Immature natural killer cell (primary cell): ENCODE measurements around the gene PDE8B. TPM values are rescaled to one million over a fixed set of nuclear protein-coding genes. Genes with fewer than 3 reads are reported as not detected.

Experiments used
- DNase-seq, 3 donors: peaks; one replicate each; pipeline ENCODE4 v3.0.0; 2022; ENCODE audit warnings: mixed read lengths in 1 of 3
- H3K27ac Mint-ChIP-seq, 6 donors: one replicate each; pipeline ENCODE4 v1.8.0; 2020; ENCODE audit warnings: mixed read lengths in 6 of 6, mild to moderate bottlenecking in 5 of 6, inconsistent platforms in 4 of 6, moderate library complexity in 3 of 6
- H3K27me3 Mint-ChIP-seq, 3 donors: one replicate each; pipeline ENCODE4 v1.8.0; 2020 to 2021; ENCODE audit warnings: low read depth in 3 of 3, mild to moderate bottlenecking in 3 of 3, mixed read lengths in 3 of 3, moderate library complexity in 3 of 3, inconsistent platforms in 1 of 3
- H3K36me3 Mint-ChIP-seq, 3 donors: one replicate each; pipeline ENCODE4 v1.8.0; 2020; ENCODE audit warnings: mixed read lengths in 3 of 3, inconsistent platforms in 2 of 3, mild to moderate bottlenecking in 2 of 3
- H3K4me1 Mint-ChIP-seq, 2 donors: one replicate each; pipeline ENCODE4 v1.8.0; 2020; ENCODE audit warnings: inconsistent platforms in 2 of 2, mild to moderate bottlenecking in 2 of 2, mixed read lengths in 2 of 2, moderate library complexity in 1 of 2
- H3K4me3 Mint-ChIP-seq, 5 donors: one replicate each; pipeline ENCODE4 v1.8.0; 2020; ENCODE audit warnings: mild to moderate bottlenecking in 5 of 5, mixed read lengths in 5 of 5, inconsistent platforms in 3 of 5, moderate library complexity in 3 of 5
- H3K9me3 Mint-ChIP-seq, 6 donors: one replicate each; pipeline ENCODE4 v1.8.0; 2020; ENCODE audit warnings: mild to moderate bottlenecking in 6 of 6, mixed read lengths in 6 of 6, inconsistent platforms in 4 of 6, moderate library complexity in 3 of 6
- polyA plus RNA-seq, 3 donors: library from polyadenylated mRNA; unstranded; fragments of 300-500 nt; fragmentation: Illumina TruSeq; gene quantifications; one replicate each; pipeline ENCODE4 v1.2.3, GENCODE V29; 2021

PDE8B gene
- polyA plus RNA-seq, 3 donors from 2014 or later, result 0.30 TPM; not detected in 2

GRCh38 chr5:77300451-77300850 lies 90.0 kb downstream of the PDE8B start:
- H3K9me3 Mint-ChIP-seq, result peaks cover 0 to 1% (median 0%) of the 10 kb centered on the region in 6 donors
- H3K36me3 Mint-ChIP-seq, result no peaks in the 10 kb centered on the region
- H3K27me3 Mint-ChIP-seq, result peaks cover 4 to 11% (median 6%) of the 10 kb centered on the region in 3 donors
- H3K27ac Mint-ChIP-seq, result no peak overlapping the region
- H3K4me3 Mint-ChIP-seq, result no peak overlapping the region
- H3K4me1 Mint-ChIP-seq, result no peaks in the 10 kb centered on the region
- no peak for DNase-seq

- Mint-ChIP-seq H3K4me1 (no peaks in the 10 kb centered on the region), H3K9me3 (peaks cover 0 to 1% (median 0%) of the 10 kb centered on the region in 6 donors), H3K4me3 (no peak overlapping the region)
Observed at GRCh38 chr5:77301447-77301883, 91.0 kb downstream of the PDE8B start.

GRCh38 chr5:77302247-77302646 lies 91.8 kb downstream of the PDE8B start:
- no peaks in the 10 kb centered on the region for H3K9me3 Mint-ChIP-seq
- H3K4me3 Mint-ChIP-seq, result no peak overlapping the region
- no peak for DNase-seq
- no peaks in the 10 kb centered on the region for H3K36me3 Mint-ChIP-seq
- H3K4me1 Mint-ChIP-seq, result no peaks in the 10 kb centered on the region
- peaks cover 4 to 11% (median 4%) of the 10 kb centered on the region in 3 donors for H3K27me3 Mint-ChIP-seq
- H3K27ac Mint-ChIP-seq, result no peak overlapping the region

More at GRCh38 chr5:77301447-77301883, 91.0 kb downstream of the PDE8B start:
- DNase-seq, result no peak
- H3K27me3 Mint-ChIP-seq, result peaks cover 4 to 11% (median 4%) of the 10 kb centered on the region in 3 donors
- no peak overlapping the region for H3K27ac Mint-ChIP-seq
- H3K36me3 Mint-ChIP-seq, result no peaks in the 10 kb centered on the region

- no peaks in the 10 kb centered on the region for H3K9me3 Mint-ChIP-seq
- no peaks in the 10 kb centered on the region for H3K36me3 Mint-ChIP-seq
- H3K27me3 Mint-ChIP-seq, result peaks cover 2 to 8% (median 3%) of the 10 kb centered on the region in 3 donors
- DNase-seq, result no peak
- no peaks in the 10 kb centered on the region for H3K4me1 Mint-ChIP-seq
- H3K27ac Mint-ChIP-seq, result no peak overlapping the region
- H3K4me3 Mint-ChIP-seq, result no peak overlapping the region
Observed at GRCh38 chr5:77302653-77303052, 92.2 kb downstream of the PDE8B start.

GRCh38 chr5:77304388-77304787 lies 93.9 kb downstream of the PDE8B start:
- peaks cover 0 to 6% (median 2%) of the 10 kb centered on the region in 3 donors for H3K27me3 Mint-ChIP-seq
- no peak overlapping the region for H3K27ac Mint-ChIP-seq
- H3K36me3 Mint-ChIP-seq, result no peaks in the 10 kb centered on the region
- H3K4me1 Mint-ChIP-seq, result no peaks in the 10 kb centered on the region
- no peak for DNase-seq
- no peak overlapping the region for H3K4me3 Mint-ChIP-seq
- H3K9me3 Mint-ChIP-seq, result no peaks in the 10 kb centered on the region

- peaks cover 0 to 6% (median 2%) of the 10 kb centered on the region in 3 donors for H3K27me3 Mint-ChIP-seq
- no peak overlapping the region for H3K27ac Mint-ChIP-seq
- H3K36me3 Mint-ChIP-seq, result no peaks in the 10 kb centered on the region
- no peak for DNase-seq
- H3K4me3 Mint-ChIP-seq, result no peak overlapping the region
- no peaks in the 10 kb centered on the region for H3K4me1 Mint-ChIP-seq
- no peaks in the 10 kb centered on the region for H3K9me3 Mint-ChIP-seq
Observed at GRCh38 chr5:77305222-77305846, 94.9 kb downstream of the PDE8B start.

- no peak for DNase-seq
- Mint-ChIP-seq H3K4me3 (no peak overlapping the region), H3K9me3 (no peaks in the 10 kb centered on the region), H3K36me3 (no peaks in the 10 kb centered on the region), H3K4me1 (no peaks in the 10 kb centered on the region), H3K27me3 (peaks cover 0 to 6% (median 2%) of the 10 kb centered on the region in 3 donors), H3K27ac (no peak overlapping the region)
Observed at GRCh38 chr5:77305956-77306355, 95.5 kb downstream of the PDE8B start.

- Mint-ChIP-seq H3K4me1 (no peaks in the 10 kb centered on the region), H3K4me3 (no peak overlapping the region), H3K9me3 (no peaks in the 10 kb centered on the region), H3K27ac (no peak overlapping the region), H3K36me3 (no peaks in the 10 kb centered on the region), H3K27me3 (peaks cover 0 to 3% (median 2%) of the 10 kb centered on the region in 3 donors)
- DNase-seq, result no peak
Observed at GRCh38 chr5:77306531-77306930, 96.1 kb downstream of the PDE8B start.

- H3K27me3 Mint-ChIP-seq, result peaks cover 0 to 2% (median 0%) of the 10 kb centered on the region in 3 donors
- H3K36me3 Mint-ChIP-seq, result no peaks in the 10 kb centered on the region
Observed at GRCh38 chr5:77308154-77308960, 97.9 kb downstream of the PDE8B start.

GRCh38 chr5:77309140-77309539 lies 98.7 kb downstream of the PDE8B start:
- no peaks in the 10 kb centered on the region for H3K9me3 Mint-ChIP-seq
- no peak for DNase-seq
- H3K27me3 Mint-ChIP-seq, result peaks cover 0 to 2% (median 2%) of the 10 kb centered on the region in 3 donors
- no peak overlapping the region for H3K27ac Mint-ChIP-seq
- H3K36me3 Mint-ChIP-seq, result no peaks in the 10 kb centered on the region
- H3K4me1 Mint-ChIP-seq, result no peaks in the 10 kb centered on the region
- no peak overlapping the region for H3K4me3 Mint-ChIP-seq

More at GRCh38 chr5:77308154-77308960, 97.9 kb downstream of the PDE8B start:
- no peak overlapping the region for H3K27ac Mint-ChIP-seq
- no peak for DNase-seq
- no peaks in the 10 kb centered on the region for H3K4me1 Mint-ChIP-seq
- no peaks in the 10 kb centered on the region for H3K9me3 Mint-ChIP-seq
- no peak overlapping the region for H3K4me3 Mint-ChIP-seq

GRCh38 chr5:77310494-77311213 lies 100.2 kb downstream of the PDE8B start:
- no peak for DNase-seq
- H3K27me3 Mint-ChIP-seq, result peaks cover 0 to 2% (median 2%) of the 10 kb centered on the region in 3 donors

GRCh38 chr5:77311214-77311571 lies 100.7 kb downstream of the PDE8B start:
- H3K4me1 Mint-ChIP-seq, result no peaks in the 10 kb centered on the region
- no peak for DNase-seq
- H3K4me3 Mint-ChIP-seq, result no peak overlapping the region
- no peaks in the 10 kb centered on the region for H3K36me3 Mint-ChIP-seq
- H3K9me3 Mint-ChIP-seq, result no peaks in the 10 kb centered on the region
- H3K27ac Mint-ChIP-seq, result no peak overlapping the region
- peaks cover 0 to 2% (median 2%) of the 10 kb centered on the region in 3 donors for H3K27me3 Mint-ChIP-seq

More at GRCh38 chr5:77310494-77311213, 100.2 kb downstream of the PDE8B start:
- H3K4me1 Mint-ChIP-seq, result no peaks in the 10 kb centered on the region
- no peaks in the 10 kb centered on the region for H3K9me3 Mint-ChIP-seq
- no peaks in the 10 kb centered on the region for H3K36me3 Mint-ChIP-seq
- H3K4me3 Mint-ChIP-seq, result no peak overlapping the region
- H3K27ac Mint-ChIP-seq, result no peak overlapping the region

GRCh38 chr5:77312413-77312812 lies 101.9 kb downstream of the PDE8B start:
- no peaks in the 10 kb centered on the region for H3K9me3 Mint-ChIP-seq
- no peak overlapping the region for H3K27ac Mint-ChIP-seq

More at GRCh38 chr5:77312413-77312812, 101.9 kb downstream of the PDE8B start:
- H3K4me3 Mint-ChIP-seq, result no peak overlapping the region
- H3K27me3 Mint-ChIP-seq, result peaks cover 0 to 2% (median 2%) of the 10 kb centered on the region in 3 donors
- DNase-seq, result no peak
- no peaks in the 10 kb centered on the region for H3K4me1 Mint-ChIP-seq
- no peaks in the 10 kb centered on the region for H3K36me3 Mint-ChIP-seq
